ENCODE data around the gene SYT15.
"Not testable (repeated sequence)": the region's sequence is repeated elsewhere in the genome, so short reads cannot be mapped to it uniquely, and the experiment has no call there.

The SYT15 gene

DNA sequence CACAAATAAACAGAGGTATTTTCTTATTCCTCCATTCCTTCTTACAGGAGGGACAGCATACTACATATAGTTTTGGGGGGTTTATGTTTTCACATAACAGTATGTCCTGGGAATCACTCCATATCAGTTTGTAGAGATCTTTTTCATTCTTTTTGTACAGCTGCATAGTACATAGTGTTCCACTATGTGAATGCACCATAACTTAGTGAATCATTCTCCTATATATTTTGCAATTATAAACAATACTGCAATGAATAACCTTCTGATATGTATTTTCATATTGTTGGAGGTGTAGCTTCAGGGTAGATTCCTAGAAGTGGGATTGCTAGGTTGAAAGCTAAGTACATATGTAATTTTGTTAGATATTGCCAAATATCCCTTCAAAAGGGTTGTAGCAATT, 61.1 kb downstream of the SYT15 start:
- not testable (repeated sequence) for H3K9ac ChIP-seq (ENCODE audit: low read length in 2 of 2); H3K27me3 ChIP-seq (ENCODE audit: control insufficient read depth in 1 of 2, insufficient read depth in 2 of 2, low read length in 2 of 2)

More for the DNA sequence above, 61.1 kb downstream of the SYT15 start:
- not testable (repeated sequence) for H3K4me1 ChIP-seq (ENCODE audit: control insufficient read depth, insufficient read depth, low read length); H3K9me3 ChIP-seq (ENCODE audit: control insufficient read depth in 2 of 2, low read length in 2 of 2); H3K27ac ChIP-seq (ENCODE audit: low read length); H3K4me3 ChIP-seq (ENCODE audit: low read length in 2 of 2); H3K36me3 ChIP-seq (ENCODE audit: control insufficient read depth in 2 of 2, insufficient read depth in 2 of 2, low read length in 2 of 2)
